ENCODE results near the gene PELI3. TPM values are rescaled to one million over a fixed set of nuclear protein-coding genes. Genes with fewer than 3 reads are reported as not detected.
"Not testable (repeated sequence)": the region's sequence is repeated elsewhere in the genome, so short reads cannot be mapped to it uniquely, and the experiment has no call there.

PELI3 gene
- total RNA-seq, 4 donors from 2014 or later: 11.4 to 21.8 (median 14.7) TPM

GRCh38 chr11:66428933-66429332 lies 37.8 kb upstream of the PELI3 start:
- H3K4me3 ChIP-seq (replicated peaks in 1 of 3): no peak overlapping the region
- no peak for DNase-seq
- intact Hi-C loops (cut with DNase I): no loop called here
- no peak for TF ChIP-seq CTCF (IDR thresholded peaks at IDR 0.05)
- no peak for TF ChIP-seq POLR2A (IDR thresholded peaks at IDR 0.05)
- no peaks in the 10 kb centered on the region for H3K27me3 ChIP-seq
- H3K27ac ChIP-seq: no peak overlapping the region
- no peaks in the 10 kb centered on the region for H3K36me3 ChIP-seq
- H3K9me3 ChIP-seq: no peaks in the 10 kb centered on the region
- 80 to 90% methylated on average over 2 of the region's 2 CpGs for WGBS, 2 donors
- H3K4me1 ChIP-seq: no peaks in the 10 kb centered on the region

- Histone ChIP-seq H3K4me3 (replicated peaks in 1 of 3) (no peak overlapping the region), H3K27me3 (no peaks in the 10 kb centered on the region), H3K9me3 (no peaks in the 10 kb centered on the region), H3K4me1 (no peaks in the 10 kb centered on the region), H3K27ac (no peak overlapping the region), H3K36me3 (peaks cover 2% of the 10 kb centered on the region in 2 donors)
- peak; percentile 70 for DNase-seq
- intact Hi-C loops (cut with DNase I): loop anchor here (2.0 kb wide), 1 partner anchor 21 kb away; no protein-coding TSS in a partner anchor
- TF ChIP-seq POLR2A (IDR thresholded peaks at IDR 0.05) (no peak), CTCF (IDR thresholded peaks at IDR 0.05) (peak; percentile 35 to 75 (median 53))
- 28 to 31% methylated on average over 9 of the region's 9 CpGs for WGBS, 2 donors
Observed at GRCh38 chr11:66429983-66430602, 36.6 kb upstream of the PELI3 start.

GRCh38 chr11:66431287-66431686 lies 35.4 kb upstream of the PELI3 start:
- not testable (repeated sequence) for H3K9me3 ChIP-seq; DNase-seq; H3K27ac ChIP-seq; H3K4me1 ChIP-seq; H3K4me3 ChIP-seq (replicated peaks in 1 of 3); H3K27me3 ChIP-seq
- peaks cover 6 to 13% of the 10 kb centered on the region in 2 donors for H3K36me3 ChIP-seq
- intact Hi-C loops (cut with DNase I): loop anchor here (2.0 kb wide), 1 partner anchor 22 kb away; no protein-coding TSS in a partner anchor

GRCh38 chr11:66431871-66432329 lies 34.8 kb upstream of the PELI3 start:
- not testable (repeated sequence) for H3K27me3 ChIP-seq; DNase-seq; H3K27ac ChIP-seq; H3K4me1 ChIP-seq; H3K9me3 ChIP-seq; H3K4me3 ChIP-seq (replicated peaks in 1 of 3)
- 83 to 88% methylated on average over 8 of the region's 8 CpGs for WGBS, 2 donors
- intact Hi-C loops (cut with DNase I): loop anchor here (2.0 kb wide), 1 partner anchor 23 kb away; no protein-coding TSS in a partner anchor
- H3K36me3 ChIP-seq: peaks cover 6 to 13% of the 10 kb centered on the region in 2 donors

- intact Hi-C loops (cut with DNase I): no loop called here
- Histone ChIP-seq H3K4me3 (replicated peaks in 1 of 3) (no peak overlapping the region), H3K4me1 (peaks cover 0 to under 1% of the 10 kb centered on the region in 2 donors), H3K36me3 (peaks cover 6 to 13% of the 10 kb centered on the region in 2 donors), H3K9me3 (no peaks in the 10 kb centered on the region), H3K27ac (no peak overlapping the region), H3K27me3 (no peaks in the 10 kb centered on the region)
- no peak for DNase-seq
- no peak for TF ChIP-seq POLR2A (IDR thresholded peaks at IDR 0.05)
- no peak for TF ChIP-seq CTCF (IDR thresholded peaks at IDR 0.05)
- WGBS, 2 donors: 91 to 96% methylated on average over 7 of the region's 7 CpGs
Observed at GRCh38 chr11:66432597-66432996, 34.1 kb upstream of the PELI3 start.

- WGBS, 2 donors: 8 to 9% methylated on average over 12 of the region's 12 CpGs
- DNase-seq: no peak
- Histone ChIP-seq H3K27ac (peak overlapping the region in 2 of 3 donors; percentile 83 to 87), H3K4me1 (peaks cover 4 to 7% of the 10 kb centered on the region in 2 donors), H3K27me3 (no peaks in the 10 kb centered on the region), H3K4me3 (replicated peaks in 1 of 3) (peak overlapping the region; percentile 41 to 86 (median 86)), H3K36me3 (peaks cover 6 to 13% of the 10 kb centered on the region in 2 donors), H3K9me3 (no peaks in the 10 kb centered on the region)
- TF ChIP-seq CTCF (IDR thresholded peaks at IDR 0.05): no peak
- no peak for TF ChIP-seq POLR2A (IDR thresholded peaks at IDR 0.05)
- intact Hi-C loops (cut with DNase I): no loop called here
Observed at GRCh38 chr11:66437979-66438503, 28.7 kb upstream of the PELI3 start.
